KMS-11 (cell line): ENCODE data around the gene SHROOM3.

ENCODE experiments used
- H2AFZ ChIP-seq: fragments of 200-600 bp; sonication (generic); 2 replicates; pipeline ENCODE4 v1.6.1; 2016; ENCODE audit warnings: antibody characterized with exemption, mixed run types, low read depth
- H3K27ac ChIP-seq: fragments of 200-600 bp; sonication (generic); 2 replicates; pipeline ENCODE4 v1.6.1; 2016; ENCODE audit warnings: mild to moderate bottlenecking, mixed run types
- H3K27me3 ChIP-seq: fragments of 200-600 bp; sonication (generic); 2 replicates; pipeline ENCODE4 v1.6.1; 2017; ENCODE audit warnings: mild to moderate bottlenecking, low read depth, mixed run types, moderate library complexity; ENCODE audit not compliant: insufficient read depth
- H3K36me3 ChIP-seq: fragments of 200-600 bp; sonication (generic); 2 replicates; pipeline ENCODE4 v1.6.1; 2017; ENCODE audit warnings: mild to moderate bottlenecking, mixed run types; ENCODE audit not compliant: insufficient read depth
- H3K4me1 ChIP-seq: fragments of 200-600 bp; sonication (generic); 2 replicates; pipeline ENCODE4 v1.6.1; 2016; ENCODE audit warnings: mild to moderate bottlenecking, low read depth, mixed run types; ENCODE audit not compliant: poor library complexity, severe bottlenecking
- H3K4me2 ChIP-seq: fragments of 200-600 bp; sonication (generic); 2 replicates; pipeline ENCODE4 v1.7.0; 2016; ENCODE audit warnings: mild to moderate bottlenecking, mixed run types
- H3K4me3 ChIP-seq: fragments of 200-600 bp; sonication (generic); IDR thresholded peaks from 2 replicates; pipeline ENCODE4 v1.6.1; 2017; ENCODE audit warnings: low read depth, low read length, mixed read lengths; ENCODE audit not compliant: insufficient read depth
- H3K79me2 ChIP-seq: fragments of 200-600 bp; sonication (generic); 2 replicates; pipeline ENCODE4 v1.6.1; 2016; ENCODE audit warnings: low read depth, mixed run types; ENCODE audit not compliant: insufficient read depth
- H3K9ac ChIP-seq: fragments of 200-600 bp; sonication (generic); 2 replicates; pipeline ENCODE4 v1.6.1; 2016; ENCODE audit warnings: mild to moderate bottlenecking, mixed run types
- H4K20me1 ChIP-seq: fragments of 200-600 bp; sonication (generic); 2 replicates; pipeline ENCODE4 v1.6.1; 2016; ENCODE audit warnings: mild to moderate bottlenecking, mixed run types; ENCODE audit not compliant: insufficient read depth
- CTCF ChIP-seq: fragments of 200-600 bp; sonication (generic); conservative IDR thresholded peaks from 2 replicates; pipeline ENCODE4 v1.6.1; 2017; ENCODE audit warnings: low read depth, mild to moderate bottlenecking, antibody characterized with exemption, low read length, moderate library complexity, mixed read lengths

The SHROOM3 gene

GRCh38 chr4:76751612-76752343 lies 316.7 kb downstream of the SHROOM3 start:
- no peaks in the 10 kb centered on the region for H3K79me2 ChIP-seq
- no peak overlapping the region for H3K4me2 ChIP-seq

GRCh38 chr4:76752861-76753501 lies 318.0 kb downstream of the SHROOM3 start:
- Histone ChIP-seq H2AFZ (no peak overlapping the region), H3K9ac (no peak overlapping the region), H3K36me3 (no peaks in the 10 kb centered on the region), H4K20me1 (no peaks in the 10 kb centered on the region), H3K4me1 (peaks cover 13% of the 10 kb centered on the region), H3K4me2 (no peak overlapping the region), H3K79me2 (no peaks in the 10 kb centered on the region), H3K27me3 (no peaks in the 10 kb centered on the region), H3K27ac (no peak overlapping the region), H3K4me3 (no peak overlapping the region)
- no peak for TF ChIP-seq CTCF

More at GRCh38 chr4:76751612-76752343, 316.7 kb downstream of the SHROOM3 start:
- H3K27ac ChIP-seq = no peak overlapping the region
- H3K9ac ChIP-seq = no peak overlapping the region
- H2AFZ ChIP-seq = no peak overlapping the region
- no peaks in the 10 kb centered on the region for H3K36me3 ChIP-seq
- H3K4me1 ChIP-seq = peaks cover 15% of the 10 kb centered on the region
- no peaks in the 10 kb centered on the region for H4K20me1 ChIP-seq
- no peaks in the 10 kb centered on the region for H3K27me3 ChIP-seq
- no peak for TF ChIP-seq CTCF
- H3K4me3 ChIP-seq = no peak overlapping the region

- Histone ChIP-seq H3K27ac (no peak overlapping the region), H3K4me2 (no peak overlapping the region), H3K4me1 (peaks cover 6% of the 10 kb centered on the region), H3K4me3 (no peak overlapping the region), H3K79me2 (no peaks in the 10 kb centered on the region), H3K9ac (no peak overlapping the region), H3K27me3 (no peaks in the 10 kb centered on the region), H2AFZ (no peak overlapping the region), H3K36me3 (no peaks in the 10 kb centered on the region), H4K20me1 (no peaks in the 10 kb centered on the region)
- no peak for TF ChIP-seq CTCF
These were observed 318.8 kb downstream of the SHROOM3 start for GRCh38 chr4:76753814-76754213.

GRCh38 chr4:76754439-76754838 lies 319.4 kb downstream of the SHROOM3 start:
- no peak overlapping the region for H3K4me3 ChIP-seq
- no peak overlapping the region for H3K9ac ChIP-seq
- H3K79me2 ChIP-seq = no peaks in the 10 kb centered on the region
- H3K4me1 ChIP-seq = peaks cover 5% of the 10 kb centered on the region
- TF ChIP-seq CTCF = no peak
- no peaks in the 10 kb centered on the region for H3K27me3 ChIP-seq
- no peak overlapping the region for H2AFZ ChIP-seq
- no peaks in the 10 kb centered on the region for H4K20me1 ChIP-seq
- no peak overlapping the region for H3K27ac ChIP-seq
- no peaks in the 10 kb centered on the region for H3K36me3 ChIP-seq
- H3K4me2 ChIP-seq = no peak overlapping the region
